Nephron progenitor cell (in vitro differentiated cells): ENCODE results near the gene IRX3.
"Not testable (repeated sequence)": the region's sequence is repeated elsewhere in the genome, so short reads cannot be mapped to it uniquely, and the experiment has no call there.

Experiments
- DNase-seq: peaks from one replicate; pipeline ENCODE4 v3.0.0; 2021
- H3K27ac Mint-ChIP-seq: 2 replicates; pipeline ENCODE4 v1.8.0; 2021; ENCODE audit warnings: mild to moderate bottlenecking, moderate library complexity, mixed read lengths
- H3K27me3 Mint-ChIP-seq: 2 replicates; pipeline ENCODE4 v1.8.0; 2021; ENCODE audit warnings: mild to moderate bottlenecking, low read depth, mixed read lengths; ENCODE audit not compliant: poor library complexity
- H3K36me3 Mint-ChIP-seq: 2 replicates; pipeline ENCODE4 v1.8.0; 2021; ENCODE audit warnings: low read depth, mixed read lengths
- H3K4me1 Mint-ChIP-seq: 2 replicates; pipeline ENCODE4 v1.8.0; 2021; ENCODE audit warnings: mixed read lengths
- H3K4me3 Mint-ChIP-seq: 2 replicates; pipeline ENCODE4 v1.8.0; 2021; ENCODE audit warnings: mild to moderate bottlenecking, moderate library complexity, mixed read lengths
- H3K9me3 Mint-ChIP-seq: 2 replicates; pipeline ENCODE4 v1.8.0; 2021; ENCODE audit warnings: mild to moderate bottlenecking, moderate library complexity, mixed read lengths
- TF ChIP-seq, protein P1 (sequence below): fragments of 200-600 bp; sonication (generic); IDR thresholded peaks from 2 replicates; pipeline ENCODE4 v1.5.0; 2021; ENCODE audit warnings: antibody characterized with exemption

The IRX3 gene

DNA sequence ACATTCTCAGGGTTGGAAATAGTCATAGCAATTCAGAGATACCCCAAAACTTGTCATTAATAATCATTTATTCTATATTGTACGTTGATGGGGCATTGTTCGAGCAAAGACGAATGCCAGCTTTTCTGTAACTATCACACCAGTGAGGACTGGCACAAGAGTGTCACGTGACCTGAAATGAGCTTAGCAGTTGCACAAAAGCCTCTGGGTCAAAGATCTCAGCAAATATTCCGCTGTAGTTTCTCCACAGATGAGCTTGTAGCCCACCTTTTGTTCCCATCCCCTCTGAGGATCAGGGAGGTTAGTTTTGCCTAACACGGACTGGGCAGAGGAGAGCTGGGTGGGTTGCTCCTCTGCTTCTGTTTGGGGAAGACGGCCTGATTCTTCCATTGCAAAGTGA lies 18.2 kb downstream of the IRX3 start:
- H3K4me3 Mint-ChIP-seq: no peak overlapping the region
- no peak overlapping the region for H3K27ac Mint-ChIP-seq
- TF ChIP-seq, protein P1, sequence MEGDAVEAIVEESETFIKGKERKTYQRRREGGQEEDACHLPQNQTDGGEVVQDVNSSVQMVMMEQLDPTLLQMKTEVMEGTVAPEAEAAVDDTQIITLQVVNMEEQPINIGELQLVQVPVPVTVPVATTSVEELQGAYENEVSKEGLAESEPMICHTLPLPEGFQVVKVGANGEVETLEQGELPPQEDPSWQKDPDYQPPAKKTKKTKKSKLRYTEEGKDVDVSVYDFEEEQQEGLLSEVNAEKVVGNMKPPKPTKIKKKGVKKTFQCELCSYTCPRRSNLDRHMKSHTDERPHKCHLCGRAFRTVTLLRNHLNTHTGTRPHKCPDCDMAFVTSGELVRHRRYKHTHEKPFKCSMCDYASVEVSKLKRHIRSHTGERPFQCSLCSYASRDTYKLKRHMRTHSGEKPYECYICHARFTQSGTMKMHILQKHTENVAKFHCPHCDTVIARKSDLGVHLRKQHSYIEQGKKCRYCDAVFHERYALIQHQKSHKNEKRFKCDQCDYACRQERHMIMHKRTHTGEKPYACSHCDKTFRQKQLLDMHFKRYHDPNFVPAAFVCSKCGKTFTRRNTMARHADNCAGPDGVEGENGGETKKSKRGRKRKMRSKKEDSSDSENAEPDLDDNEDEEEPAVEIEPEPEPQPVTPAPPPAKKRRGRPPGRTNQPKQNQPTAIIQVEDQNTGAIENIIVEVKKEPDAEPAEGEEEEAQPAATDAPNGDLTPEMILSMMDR: no peak
- peaks cover 21% of the 10 kb centered on the region for H3K27me3 Mint-ChIP-seq
- DNase-seq: no peak
- peaks cover 14% of the 10 kb centered on the region for H3K9me3 Mint-ChIP-seq
- peaks cover 19% of the 10 kb centered on the region for H3K4me1 Mint-ChIP-seq
- no peaks in the 10 kb centered on the region for H3K36me3 Mint-ChIP-seq

GRCh38 chr16:54266363-54266955 lies 20.1 kb downstream of the IRX3 start:
- Mint-ChIP-seq H3K27me3 (peaks cover 31% of the 10 kb centered on the region), H3K9me3 (peaks cover 27% of the 10 kb centered on the region), H3K36me3 (no peaks in the 10 kb centered on the region), H3K27ac (no peak overlapping the region), H3K4me1 (peaks cover 19% of the 10 kb centered on the region), H3K4me3 (no peak overlapping the region)
- no peak for DNase-seq
- TF ChIP-seq, protein P1: no peak

DNA sequence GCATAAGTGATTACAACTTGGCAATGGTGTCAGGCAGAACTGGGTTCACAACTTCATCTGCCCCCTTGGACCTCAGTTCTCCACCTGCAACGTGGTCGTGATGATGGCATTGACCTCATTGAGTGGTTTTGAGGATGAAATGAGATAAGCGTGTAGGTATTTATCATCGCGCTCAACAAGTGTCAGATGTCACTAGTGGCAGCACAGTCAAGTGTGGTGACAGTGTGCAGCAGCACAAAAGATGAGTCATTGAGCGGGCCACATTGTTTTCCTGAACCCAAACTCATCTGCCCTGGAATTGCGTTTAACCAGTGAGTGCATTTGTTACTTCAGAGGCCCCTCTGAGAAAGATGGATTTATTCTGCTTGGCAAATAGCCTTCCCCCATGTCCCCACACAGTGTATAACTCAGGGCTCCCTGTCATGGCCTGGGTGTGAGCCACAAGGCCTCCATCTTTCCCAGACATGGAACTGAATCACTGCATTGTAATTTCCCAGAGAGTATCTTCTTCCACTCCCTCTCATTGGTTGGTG lies 20.9 kb downstream of the IRX3 start:
- H3K4me3 Mint-ChIP-seq: no peak overlapping the region
- H3K36me3 Mint-ChIP-seq: no peaks in the 10 kb centered on the region
- TF ChIP-seq, protein P1: no peak
- H3K27me3 Mint-ChIP-seq: peaks cover 36% of the 10 kb centered on the region
- peak overlapping the region; percentile 11 for H3K27ac Mint-ChIP-seq
- peaks cover 19% of the 10 kb centered on the region for H3K4me1 Mint-ChIP-seq
- no peak for DNase-seq
- H3K9me3 Mint-ChIP-seq: peaks cover 27% of the 10 kb centered on the region

GRCh38 chr16:54253118-54253517 lies 33.5 kb downstream of the IRX3 start:
- no peaks in the 10 kb centered on the region for H3K9me3 Mint-ChIP-seq
- no peak for DNase-seq
- H3K4me1 Mint-ChIP-seq: peaks cover 18% of the 10 kb centered on the region
- TF ChIP-seq, protein P1: no peak
- H3K4me3 Mint-ChIP-seq: no peak overlapping the region
- peaks cover 16% of the 10 kb centered on the region for H3K27me3 Mint-ChIP-seq
- H3K27ac Mint-ChIP-seq: no peak overlapping the region
- H3K36me3 Mint-ChIP-seq: no peaks in the 10 kb centered on the region

GRCh38 chr16:54248863-54249710 lies 37.5 kb downstream of the IRX3 start:
- Mint-ChIP-seq H3K4me3 (no peak overlapping the region), H3K27ac (no peak overlapping the region), H3K27me3 (peaks cover 7% of the 10 kb centered on the region), H3K9me3 (peaks cover 5% of the 10 kb centered on the region), H3K36me3 (no peaks in the 10 kb centered on the region), H3K4me1 (peaks cover 33% of the 10 kb centered on the region)
- DNase-seq: no peak
- TF ChIP-seq, protein P1: no peak

DNA sequence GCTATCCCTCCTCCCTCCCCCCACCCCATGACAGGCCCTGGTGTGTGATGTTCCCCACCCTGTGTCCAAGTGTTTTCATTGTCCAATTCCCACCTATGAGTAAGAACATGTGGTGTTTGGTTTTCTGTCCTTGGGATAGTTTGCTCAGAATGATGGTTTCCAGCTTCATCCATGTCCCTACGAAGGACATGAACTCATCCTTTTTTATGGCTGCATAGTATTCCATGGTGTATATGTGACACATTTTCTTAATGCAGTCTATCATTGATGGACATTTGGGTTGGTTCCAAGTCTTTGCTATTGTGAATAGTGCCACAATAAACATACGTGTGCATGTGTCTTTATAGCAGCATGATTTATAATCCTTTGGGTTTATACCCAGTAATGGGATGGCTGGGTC lies 38.9 kb downstream of the IRX3 start:
- not testable (repeated sequence) for DNase-seq, H3K4me3 Mint-ChIP-seq, H3K27ac Mint-ChIP-seq, H3K27me3 Mint-ChIP-seq, H3K36me3 Mint-ChIP-seq, H3K9me3 Mint-ChIP-seq
- H3K4me1 Mint-ChIP-seq: peaks cover 40% of the 10 kb centered on the region
